NCI-H1694 treated with DMSO at 0.1 percent for 48 hours (cell line): Measurements from ENCODE around the gene CAMTA1.
"Not testable (repeated sequence)": the region's sequence is repeated elsewhere in the genome, so short reads cannot be mapped to it uniquely, and the experiment has no call there.

ENCODE experiments used
- DNase-seq: peaks from one replicate; lab custom pipeline; 2025; lab: John Stamatoyannopoulos, UW

The CAMTA1 gene

DNA sequence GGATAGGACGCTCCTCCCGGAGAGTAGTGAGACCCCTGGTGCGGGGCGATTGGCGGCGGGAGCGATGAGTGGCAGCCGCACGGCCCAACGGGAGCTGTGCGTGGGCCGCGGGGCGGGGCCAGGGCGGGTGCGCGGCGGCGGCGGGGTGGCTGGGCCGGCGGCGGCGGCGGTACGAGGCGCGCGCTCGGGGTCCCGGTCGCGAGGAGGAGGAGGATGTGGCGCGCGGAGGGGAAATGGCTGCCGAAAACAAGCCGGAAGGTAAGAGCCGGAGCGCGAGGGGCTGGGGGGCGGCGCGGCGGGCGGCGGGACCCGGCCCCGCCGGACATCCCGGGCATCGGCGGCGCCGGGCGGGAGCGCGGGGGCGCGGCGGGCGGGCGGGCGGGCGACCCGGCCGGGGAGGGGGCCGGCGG, at the start of gene CAMTA1:
Gene CAMTA1 (plus strand): TSS at position 137 of the 410 bp plus-strand sequence. CDS start 77 bp downstream, at position 214.
- DNase-seq = no peak

DNA sequence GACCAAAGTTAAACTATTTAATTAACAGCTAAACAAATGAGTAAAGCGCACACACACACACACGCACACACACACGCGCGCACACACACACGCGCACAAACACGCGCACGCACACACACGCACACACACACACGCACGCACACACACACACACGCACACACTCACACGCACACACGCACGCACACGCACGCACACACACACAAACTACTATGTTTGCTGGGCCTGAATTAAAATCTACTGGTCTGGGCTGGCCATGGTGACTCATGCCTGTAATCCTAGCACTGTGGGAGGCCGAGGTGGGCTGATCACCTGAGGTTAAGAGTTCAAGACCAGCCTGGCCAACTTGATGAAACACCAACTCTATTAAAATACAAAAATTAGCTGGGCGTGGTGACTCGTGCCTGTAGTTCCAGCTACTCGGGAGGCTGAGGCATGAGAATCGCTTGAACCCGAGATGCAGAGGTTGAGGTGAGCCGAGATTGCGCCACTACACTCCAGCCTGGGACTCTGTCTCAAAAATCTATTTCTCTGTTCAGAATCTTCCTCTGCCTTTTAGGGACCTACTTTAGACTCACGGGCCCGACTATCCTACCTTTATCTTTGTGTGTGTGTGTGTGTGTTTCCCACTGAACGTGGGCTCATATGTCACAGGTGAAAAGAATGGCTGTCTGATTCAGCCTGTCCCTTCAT, 46.1 kb upstream of the CAMTA1 start:
- no peak for DNase-seq

GRCh38 chr1:6742676-6743188, 42.5 kb upstream of the CAMTA1 start:
- DNase-seq = not testable (repeated sequence)

GRCh38 chr1:6743189-6744101, 41.8 kb upstream of the CAMTA1 start:
- no peak for DNase-seq

GRCh38 chr1:6745073-6745472, 40.2 kb upstream of the CAMTA1 start:
- DNase-seq = no peak

- no peak for DNase-seq
Measured at GRCh38 chr1:6747674-6748073, 37.6 kb upstream of the CAMTA1 start.

DNA sequence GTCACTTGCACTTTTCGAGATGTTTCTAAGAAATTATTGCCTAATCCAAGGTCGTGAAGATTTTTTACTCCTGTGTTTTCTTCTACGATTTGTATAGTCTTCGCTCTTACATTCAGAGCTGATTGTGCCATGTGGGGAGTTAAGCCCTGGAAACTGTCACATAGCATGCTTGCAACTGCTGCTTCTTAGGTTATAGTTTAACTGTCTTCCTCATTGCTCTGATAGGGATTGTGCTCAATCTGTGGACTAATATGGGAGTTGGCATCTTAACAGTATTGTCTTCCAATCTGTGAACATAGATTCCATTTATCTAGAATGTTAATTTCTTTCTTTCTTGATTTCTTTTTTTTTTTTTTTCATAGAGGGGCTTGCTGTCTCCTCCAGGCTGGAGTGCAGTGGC, 34.8 kb upstream of the CAMTA1 start:
- no peak for DNase-seq

DNA sequence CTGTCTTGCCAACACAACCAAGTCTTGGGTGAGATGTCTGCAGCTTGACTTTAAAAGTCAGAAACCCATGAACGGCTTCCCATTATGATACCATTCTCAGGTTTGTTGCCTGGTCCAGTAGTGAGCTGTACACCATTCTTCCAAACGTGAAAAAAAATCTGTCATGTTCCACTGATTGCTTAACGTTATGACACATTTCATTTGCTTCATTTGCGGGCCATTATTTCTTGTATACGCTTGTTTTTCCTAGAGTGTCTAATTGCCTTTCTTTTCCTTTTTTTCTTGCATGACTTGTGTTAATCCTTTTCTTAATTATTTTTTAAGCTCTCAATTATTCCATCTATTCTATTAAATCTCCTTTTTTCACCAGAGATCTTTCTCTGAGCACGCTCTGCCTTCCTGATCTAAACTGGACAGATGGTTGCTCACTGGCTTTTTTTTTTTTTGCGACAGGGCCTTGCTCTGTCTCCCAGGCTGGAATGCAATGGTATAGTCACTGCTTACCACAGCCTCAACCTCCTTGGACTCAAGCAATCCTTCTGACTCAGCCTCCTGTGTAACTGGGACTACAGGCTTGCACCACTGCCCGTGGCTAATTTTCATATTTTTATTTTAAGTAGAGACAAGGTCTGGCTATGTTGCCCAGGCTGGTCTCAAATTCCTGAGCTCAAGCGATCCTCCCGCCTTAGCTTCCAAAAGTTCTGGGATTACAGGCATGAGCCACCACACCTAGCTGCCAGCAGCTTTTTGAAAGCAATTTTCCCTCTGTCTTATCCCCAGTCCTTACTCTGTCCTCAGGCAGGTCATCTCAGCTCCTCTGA, 31.7 kb upstream of the CAMTA1 start:
- peak; percentile 24 for DNase-seq

GRCh38 chr1:6756457-6756856, 28.8 kb upstream of the CAMTA1 start:
- no peak for DNase-seq

DNA sequence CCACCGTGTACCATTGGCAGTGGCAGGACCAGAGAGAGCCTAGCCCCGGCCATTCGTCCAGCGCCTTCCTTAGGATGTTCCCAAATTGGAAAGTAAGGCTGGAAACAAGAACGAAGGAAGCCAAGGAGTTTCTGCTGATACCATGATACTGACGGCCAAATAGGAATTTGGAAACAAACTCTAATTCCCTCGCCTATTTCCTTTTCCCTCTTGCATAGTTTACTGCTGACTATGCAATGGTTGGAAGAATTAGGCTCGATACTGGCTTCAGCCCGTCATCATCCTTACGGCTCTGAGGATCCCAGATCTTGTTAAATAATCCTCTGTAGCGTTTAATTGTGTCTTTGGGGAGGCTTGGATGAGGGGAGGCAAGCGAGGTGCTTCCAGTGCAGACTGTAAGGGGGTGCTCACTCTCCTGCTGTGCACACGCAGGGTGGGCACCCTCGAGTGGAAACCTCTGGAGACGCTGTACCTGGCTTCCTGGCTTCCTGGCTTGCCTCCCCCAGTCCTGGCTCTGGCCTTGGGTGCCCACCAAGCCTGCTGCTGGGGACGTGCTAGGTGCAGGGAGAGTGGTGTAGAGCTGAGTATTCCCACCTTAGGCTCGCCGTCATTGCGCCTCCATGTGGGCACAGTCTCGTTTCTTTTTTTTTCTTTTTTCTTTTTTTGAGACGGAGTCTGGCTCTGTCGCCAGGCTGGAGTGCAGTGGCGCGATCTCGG, 27.4 kb upstream of the CAMTA1 start:
- DNase-seq = no peak

DNA sequence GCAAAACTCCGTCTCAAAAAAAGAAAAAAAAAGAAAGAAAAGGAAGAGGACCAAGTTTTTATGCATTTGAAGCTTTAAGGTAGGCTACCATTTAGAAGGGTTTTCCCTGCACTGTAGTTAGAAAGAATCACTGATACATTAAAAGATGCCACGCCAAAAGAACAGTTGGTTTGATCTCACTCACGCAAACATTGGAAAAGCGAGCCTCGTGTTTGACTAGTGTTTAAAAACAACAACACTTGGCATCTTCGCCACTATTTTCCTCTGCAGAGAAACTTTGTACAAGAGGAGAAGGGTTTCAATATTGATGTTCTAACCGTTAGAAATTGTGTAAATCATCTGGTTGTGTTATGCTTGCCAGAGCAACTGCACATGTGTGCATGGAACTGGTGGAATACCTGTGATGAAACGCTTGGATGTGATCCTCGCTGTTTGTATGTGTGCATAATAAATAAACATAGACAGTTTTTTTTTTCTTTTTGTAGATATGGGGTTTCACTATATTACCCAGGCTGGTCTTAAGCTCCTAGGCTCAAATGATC, 24.0 kb upstream of the CAMTA1 start:
- DNase-seq = no peak

GRCh38 chr1:6762060-6762459, 23.2 kb upstream of the CAMTA1 start:
- no peak for DNase-seq

GRCh38 chr1:6770751-6771440, 14.4 kb upstream of the CAMTA1 start:
- DNase-seq = no peak

DNA sequence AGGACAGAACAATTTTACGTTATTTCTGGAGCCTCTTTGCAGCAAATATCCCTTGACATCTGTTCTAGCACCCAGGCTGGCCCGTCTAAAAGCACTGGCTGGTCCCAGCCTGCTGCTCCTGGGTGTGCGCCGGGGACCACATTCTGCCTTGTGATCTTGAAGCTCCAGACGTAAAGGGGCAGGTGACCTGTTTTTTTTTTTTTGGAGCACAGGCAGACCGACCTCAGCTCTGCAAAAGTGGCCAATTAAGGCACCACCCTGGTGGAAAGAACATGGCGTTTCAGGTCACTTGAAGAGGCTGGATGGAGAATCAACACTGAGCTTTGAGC, 13.8 kb upstream of the CAMTA1 start:
- no peak for DNase-seq

GRCh38 chr1:6774381-6774780, 10.9 kb upstream of the CAMTA1 start:
- DNase-seq = no peak

DNA sequence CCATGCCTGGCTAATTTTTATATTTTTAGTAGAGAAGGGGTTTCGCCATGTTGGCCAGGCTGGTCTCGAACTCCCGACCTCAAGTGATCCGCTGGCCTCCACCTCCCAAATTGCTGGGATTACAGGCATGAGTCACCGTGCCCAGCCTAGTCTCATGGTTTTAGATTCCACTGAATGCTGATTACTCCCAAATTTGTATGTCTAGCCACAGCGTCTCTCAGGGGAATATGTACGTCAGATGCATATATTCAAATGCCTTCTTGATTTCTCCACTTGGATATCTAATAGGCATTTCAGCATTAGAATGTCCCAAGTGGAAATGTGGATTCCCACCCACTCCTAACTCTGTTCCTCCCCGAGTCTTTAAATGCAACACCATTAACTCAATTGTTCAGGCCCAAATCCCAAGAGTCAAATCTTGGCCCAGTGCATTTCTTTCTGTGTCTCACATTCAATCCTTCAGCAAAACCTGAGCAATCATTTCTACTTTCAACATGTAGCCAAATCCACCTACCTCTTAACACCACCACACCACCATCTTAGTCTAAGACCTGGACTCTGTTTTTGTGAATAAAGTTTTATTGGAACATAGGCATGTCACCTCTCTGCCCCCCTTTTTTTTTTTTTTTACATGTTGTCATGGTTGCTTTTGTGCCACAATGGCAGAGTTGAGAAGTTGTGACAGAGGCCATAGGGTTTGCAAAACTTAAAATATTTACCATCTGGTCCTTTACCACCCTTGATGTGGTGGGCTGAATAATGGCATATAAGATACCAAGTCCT, 9.8 kb upstream of the CAMTA1 start:
- DNase-seq = no peak

- no peak for DNase-seq
Measured at GRCh38 chr1:6776389-6776788, 8.9 kb upstream of the CAMTA1 start.

- DNase-seq = no peak
Measured at GRCh38 chr1:6776895-6777294, 8.4 kb upstream of the CAMTA1 start.

DNA sequence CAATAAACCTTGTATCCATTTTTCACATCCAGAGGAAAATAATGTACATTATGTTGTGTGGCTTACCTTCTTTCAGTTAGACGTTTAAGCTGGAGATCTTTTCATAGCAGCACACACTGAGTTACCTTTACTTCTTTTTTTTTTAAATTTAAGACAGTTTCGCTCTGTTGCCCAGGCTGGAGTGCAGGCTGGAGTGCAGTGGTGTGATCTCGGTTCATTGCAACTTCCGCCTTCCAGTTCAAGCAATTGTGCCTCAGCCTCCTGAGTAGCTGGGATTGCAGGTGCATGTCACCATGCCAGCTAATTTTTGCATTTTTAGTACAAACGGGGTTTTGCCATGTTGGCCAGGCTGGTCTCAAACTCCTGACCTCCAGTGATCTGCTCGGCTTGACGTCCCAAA, 7.4 kb upstream of the CAMTA1 start:
- no peak for DNase-seq
